IMR-90 (cell line): ENCODE results near the gene IL1RAPL1.

Source experiments
- CEBPB ChIP-seq: IDR thresholded peaks from 2 replicates; pipeline ENCODE4 v1.6.1; 2012; ENCODE audit warnings: low read depth, low read length, improper control_type of control experiment
- CTCF ChIP-seq: conservative IDR thresholded peaks from 2 replicates; pipeline ENCODE4 v1.5.1; 2012; ENCODE audit warnings: mild to moderate bottlenecking, low read depth, low read length, improper control_type of control experiment
- MAFK ChIP-seq: IDR thresholded peaks from 2 replicates; pipeline ENCODE4 v1.6.1; 2012; ENCODE audit warnings: low read depth, low read length, improper control_type of control experiment
- MAZ ChIP-seq: IDR thresholded peaks from 2 replicates; pipeline ENCODE4 v1.6.1; 2012; ENCODE audit warnings: low read depth, mild to moderate bottlenecking, low read length, improper control_type of control experiment, moderate library complexity, borderline replicate concordance
- MXI1 ChIP-seq: IDR thresholded peaks from 2 replicates; pipeline ENCODE4 v1.6.1; 2012; ENCODE audit warnings: low read depth, mild to moderate bottlenecking, low read length, moderate library complexity, borderline replicate concordance
- POLR2A ChIP-seq: IDR thresholded peaks from 2 replicates; pipeline ENCODE4 v1.6.1; 2012; ENCODE audit warnings: mild to moderate bottlenecking, low read depth, low read length
- RAD21 ChIP-seq: IDR thresholded peaks from 2 replicates; pipeline ENCODE4 v1.6.1; 2012; ENCODE audit warnings: low read length, improper control_type of control experiment
- SMC3 ChIP-seq: fragments of 150-350 bp; IDR thresholded peaks from 2 replicates; pipeline ENCODE4 v1.6.1; 2016; ENCODE audit warnings: low read depth, mild to moderate bottlenecking, antibody characterized with exemption, low read length, moderate library complexity

- no peak for TF ChIP-seq CTCF
- no peak for TF ChIP-seq CEBPB
- no peak for TF ChIP-seq MXI1
- no peak for TF ChIP-seq RAD21
- TF ChIP-seq POLR2A: no peak
- TF ChIP-seq SMC3: no peak
- no peak for TF ChIP-seq MAFK
- no peak for TF ChIP-seq MAZ
Observed at GRCh38 chrX:29636331-29636730, 1049.1 kb downstream of the IL1RAPL1 start.
